ENCODE results near the gene SLC45A1. TPM values are rescaled to one million over a fixed set of nuclear protein-coding genes. Genes with fewer than 3 reads are reported as not detected.

The SLC45A1 gene
- polyA plus RNA-seq, 3 donors: 0.21 TPM; not detected in 2

- Mint-ChIP-seq H3K36me3 (no peaks in the 10 kb centered on the region), H3K9me3 (peaks cover 5 to 12% (median 7%) of the 10 kb centered on the region in 7 donors), H3K27ac (no peak overlapping the region), H3K4me3 (no peak overlapping the region), H3K4me1 (no peaks in the 10 kb centered on the region), H3K27me3 (ENCODE audit: low read depth in 3 of 3) (peaks cover 4 to 5% (median 4%) of the 10 kb centered on the region in 3 donors)
- no peak for DNase-seq
- H3K27ac ChIP-seq (ENCODE audit: low read depth in 1 of 2, low read length in 2 of 2): no peak overlapping the region
- H3K4me1 ChIP-seq (ENCODE audit: control insufficient read depth in 1 of 2, insufficient read depth in 2 of 2, low read length in 2 of 2): no peaks in the 10 kb centered on the region
- 94% methylated on average over 22 of the region's 27 CpGs for WGBS (ENCODE audit: insufficient coverage)
- intact Hi-C loops (cut with micrococcal nuclease): no loop called here
- H3K4me2 ChIP-seq (replicated peaks; ENCODE audit: extremely low read depth, low read length, poor library complexity, severe bottlenecking): no peak overlapping the region
- H3K9ac ChIP-seq (ENCODE audit: insufficient read depth, low read length, poor library complexity, severe bottlenecking): no peak overlapping the region
- no peak overlapping the region for H2AFZ ChIP-seq (ENCODE audit: insufficient read depth, low read depth, low read length, poor library complexity, severe bottlenecking)
- H3K27me3 ChIP-seq (ENCODE audit: control insufficient read depth in 2 of 2, insufficient read depth in 2 of 2, low read length in 2 of 2): no peaks in the 10 kb centered on the region
- no peaks in the 10 kb centered on the region for H4K20me1 ChIP-seq (ENCODE audit: insufficient read depth, low read length)
- no peak for TF ChIP-seq CTCF (IDR thresholded peaks at IDR 0.05)
- no peaks in the 10 kb centered on the region for H3K79me2 ChIP-seq (ENCODE audit: insufficient read depth, low read length)
- no peaks in the 10 kb centered on the region for H3K36me3 ChIP-seq (replicated peaks in 1 of 2; ENCODE audit: control insufficient read depth in 1 of 2, insufficient read depth in 2 of 2, low read length in 2 of 2)
- H3K9me3 ChIP-seq (replicated peaks in 1 of 2; ENCODE audit: control insufficient read depth in 1 of 2, insufficient read depth in 1 of 2, low read length in 2 of 2): peaks cover 0 to 5% of the 10 kb centered on the region in 2 donors
- no peak overlapping the region for H3K4me3 ChIP-seq (replicated peaks in 1 of 3; ENCODE audit: low read depth in 2 of 3, low read length in 3 of 3)
These were observed 17.3 kb downstream of the SLC45A1 start for GRCh38 chr1:8335246-8335645.

- no peak overlapping the region for H2AFZ ChIP-seq (ENCODE audit: insufficient read depth, low read depth, low read length, poor library complexity, severe bottlenecking)
- H3K4me2 ChIP-seq (replicated peaks; ENCODE audit: extremely low read depth, low read length, poor library complexity, severe bottlenecking): no peak overlapping the region
- Mint-ChIP-seq H3K4me3 (no peak overlapping the region), H3K4me1 (no peaks in the 10 kb centered on the region), H3K36me3 (no peaks in the 10 kb centered on the region), H3K27ac (no peak overlapping the region), H3K9me3 (peaks cover 5 to 12% (median 7%) of the 10 kb centered on the region in 7 donors), H3K27me3 (ENCODE audit: low read depth in 3 of 3) (peaks cover 1 to 5% (median 4%) of the 10 kb centered on the region in 3 donors)
- WGBS (ENCODE audit: insufficient coverage): 98% methylated on average over 19 of the region's 25 CpGs
- H3K4me3 ChIP-seq (replicated peaks in 1 of 3; ENCODE audit: low read depth in 2 of 3, low read length in 3 of 3): no peak overlapping the region
- H3K27me3 ChIP-seq (ENCODE audit: control insufficient read depth in 2 of 2, insufficient read depth in 2 of 2, low read length in 2 of 2): no peaks in the 10 kb centered on the region
- H3K9me3 ChIP-seq (replicated peaks in 1 of 2; ENCODE audit: control insufficient read depth in 1 of 2, insufficient read depth in 1 of 2, low read length in 2 of 2): peaks cover 0 to 5% of the 10 kb centered on the region in 2 donors
- H3K79me2 ChIP-seq (ENCODE audit: insufficient read depth, low read length): no peaks in the 10 kb centered on the region
- H3K27ac ChIP-seq (ENCODE audit: low read depth in 1 of 2, low read length in 2 of 2): no peak overlapping the region
- H4K20me1 ChIP-seq (ENCODE audit: insufficient read depth, low read length): no peaks in the 10 kb centered on the region
- intact Hi-C loops (cut with micrococcal nuclease): no loop called here
- no peak overlapping the region for H3K9ac ChIP-seq (ENCODE audit: insufficient read depth, low read length, poor library complexity, severe bottlenecking)
- H3K4me1 ChIP-seq (ENCODE audit: control insufficient read depth in 1 of 2, insufficient read depth in 2 of 2, low read length in 2 of 2): no peaks in the 10 kb centered on the region
- H3K36me3 ChIP-seq (replicated peaks in 1 of 2; ENCODE audit: control insufficient read depth in 1 of 2, insufficient read depth in 2 of 2, low read length in 2 of 2): no peaks in the 10 kb centered on the region
- no peak for TF ChIP-seq CTCF (IDR thresholded peaks at IDR 0.05)
- no peak for DNase-seq
These were observed 20.0 kb downstream of the SLC45A1 start for GRCh38 chr1:8337776-8338525.
